ENCODE results near the gene PGR.

GRCh38 chr11:101011881-101012280, 117.7 kb downstream of the PGR start:
- no peak for TF ChIP-seq EZH2 (IDR thresholded peaks at IDR 0.05)
- no peak for TF ChIP-seq POLR2AphosphoS5 (IDR thresholded peaks at IDR 0.05; ENCODE audit: borderline replicate concordance, low read depth, low read length)
